Activated naive CD4-positive, alpha-beta T cell treated with anti-CD3 and anti-CD28 coated beads, Interleukin-2, amount 10 ng/mL, durations not matched to agents 7 days and 5 days (primary cell): Measurements from ENCODE around the gene TOX3.

ENCODE experiments used
- CTCF ChIA-PET: fragments of 350-600 bp; sonication (Branson Sonifier 250); formaldehyde crosslinking; loops from one replicate; lab custom pipeline; 2021; ENCODE audit warnings: antibody characterized with exemption; lab: Charles Lee
- DNase-seq: peaks from one replicate; pipeline ENCODE4 v3.0.0-alpha.2; 2020
- H3K27ac Mint-ChIP-seq: one replicate; pipeline ENCODE4 v1.8.0; 2021; ENCODE audit warnings: mild to moderate bottlenecking, moderate library complexity, mixed read lengths
- H3K27me3 Mint-ChIP-seq: one replicate; pipeline ENCODE4 v1.8.0; 2021; ENCODE audit warnings: mild to moderate bottlenecking, mixed read lengths
- H3K36me3 Mint-ChIP-seq: one replicate; pipeline ENCODE4 v1.8.0; 2021; ENCODE audit warnings: mixed read lengths
- H3K4me1 Mint-ChIP-seq: one replicate; pipeline ENCODE4 v1.8.0; 2021; ENCODE audit warnings: mixed read lengths
- H3K4me3 Mint-ChIP-seq: one replicate; pipeline ENCODE4 v1.8.0; 2021; ENCODE audit warnings: mild to moderate bottlenecking, moderate library complexity, mixed read lengths
- H3K9me3 Mint-ChIP-seq: one replicate; pipeline ENCODE4 v1.8.0; 2021; ENCODE audit warnings: mixed read lengths

TOX3 gene

GRCh38 chr16:52535076-52535475 lies 11.9 kb downstream of the TOX3 start:
- Mint-ChIP-seq H3K4me1 (no peaks in the 10 kb centered on the region), H3K9me3 (peaks cover 4% of the 10 kb centered on the region), H3K27me3 (no peaks in the 10 kb centered on the region), H3K36me3 (no peaks in the 10 kb centered on the region), H3K27ac (no peak overlapping the region), H3K4me3 (no peak overlapping the region)
- no peak for DNase-seq
- CTCF ChIA-PET: no interaction called here

GRCh38 chr16:52533296-52533695 lies 13.6 kb downstream of the TOX3 start:
- Mint-ChIP-seq H3K4me1 (no peaks in the 10 kb centered on the region), H3K4me3 (no peak overlapping the region), H3K27ac (no peak overlapping the region), H3K36me3 (no peaks in the 10 kb centered on the region), H3K9me3 (peaks cover 4% of the 10 kb centered on the region), H3K27me3 (no peaks in the 10 kb centered on the region)
- CTCF ChIA-PET: no interaction called here
- no peak for DNase-seq

- DNase-seq: no peak
- CTCF ChIA-PET: no interaction called here
- Mint-ChIP-seq H3K4me3 (no peak overlapping the region), H3K27me3 (no peaks in the 10 kb centered on the region), H3K27ac (no peak overlapping the region), H3K4me1 (no peaks in the 10 kb centered on the region), H3K9me3 (peaks cover 7% of the 10 kb centered on the region), H3K36me3 (no peaks in the 10 kb centered on the region)
Measured at GRCh38 chr16:52532384-52532783, 14.6 kb downstream of the TOX3 start.

GRCh38 chr16:52529226-52529625 lies 17.7 kb downstream of the TOX3 start:
- no peak for DNase-seq
- H3K4me3 Mint-ChIP-seq: no peak overlapping the region
- no peaks in the 10 kb centered on the region for H3K27me3 Mint-ChIP-seq
- H3K9me3 Mint-ChIP-seq: peaks cover 5% of the 10 kb centered on the region
- no peaks in the 10 kb centered on the region for H3K36me3 Mint-ChIP-seq
- CTCF ChIA-PET: no interaction called here
- H3K27ac Mint-ChIP-seq: no peak overlapping the region
- no peaks in the 10 kb centered on the region for H3K4me1 Mint-ChIP-seq

GRCh38 chr16:52528393-52529065 lies 18.4 kb downstream of the TOX3 start:
- no peak overlapping the region for H3K4me3 Mint-ChIP-seq
- no peaks in the 10 kb centered on the region for H3K4me1 Mint-ChIP-seq
- H3K36me3 Mint-ChIP-seq: no peaks in the 10 kb centered on the region
- CTCF ChIA-PET: no interaction called here
- H3K27ac Mint-ChIP-seq: no peak overlapping the region
- H3K27me3 Mint-ChIP-seq: no peaks in the 10 kb centered on the region
- DNase-seq: no peak
- H3K9me3 Mint-ChIP-seq: peaks cover 5% of the 10 kb centered on the region

- Mint-ChIP-seq H3K27ac (no peak overlapping the region), H3K27me3 (no peaks in the 10 kb centered on the region), H3K4me3 (no peak overlapping the region), H3K36me3 (no peaks in the 10 kb centered on the region), H3K4me1 (no peaks in the 10 kb centered on the region), H3K9me3 (peaks cover 5% of the 10 kb centered on the region)
- CTCF ChIA-PET: no interaction called here
- no peak for DNase-seq
Measured at GRCh38 chr16:52526830-52527229, 20.1 kb downstream of the TOX3 start.

- Mint-ChIP-seq H3K4me1 (no peaks in the 10 kb centered on the region), H3K36me3 (no peaks in the 10 kb centered on the region), H3K27ac (no peak overlapping the region), H3K9me3 (peaks cover 5% of the 10 kb centered on the region), H3K4me3 (no peak overlapping the region), H3K27me3 (no peaks in the 10 kb centered on the region)
- CTCF ChIA-PET: no interaction called here
- DNase-seq: no peak
Measured at GRCh38 chr16:52526116-52526828, 20.7 kb downstream of the TOX3 start.

- no peak overlapping the region for H3K27ac Mint-ChIP-seq
- CTCF ChIA-PET: no interaction called here
- DNase-seq: no peak
- H3K36me3 Mint-ChIP-seq: no peaks in the 10 kb centered on the region
- no peaks in the 10 kb centered on the region for H3K27me3 Mint-ChIP-seq
- H3K4me3 Mint-ChIP-seq: no peak overlapping the region
- H3K9me3 Mint-ChIP-seq: peaks cover 2% of the 10 kb centered on the region
- no peaks in the 10 kb centered on the region for H3K4me1 Mint-ChIP-seq
Measured at GRCh38 chr16:52521570-52521969, 25.4 kb downstream of the TOX3 start.

GRCh38 chr16:52518884-52519283 lies 28.1 kb downstream of the TOX3 start:
- Mint-ChIP-seq H3K9me3 (peaks cover 2% of the 10 kb centered on the region), H3K4me3 (no peak overlapping the region), H3K36me3 (no peaks in the 10 kb centered on the region), H3K27me3 (no peaks in the 10 kb centered on the region), H3K27ac (no peak overlapping the region), H3K4me1 (no peaks in the 10 kb centered on the region)
- CTCF ChIA-PET: no interaction called here
- no peak for DNase-seq

- H3K27me3 Mint-ChIP-seq: no peaks in the 10 kb centered on the region
- CTCF ChIA-PET: no interaction called here
- no peak overlapping the region for H3K27ac Mint-ChIP-seq
- peaks cover 2% of the 10 kb centered on the region for H3K9me3 Mint-ChIP-seq
- DNase-seq: no peak
- H3K36me3 Mint-ChIP-seq: no peaks in the 10 kb centered on the region
- H3K4me1 Mint-ChIP-seq: no peaks in the 10 kb centered on the region
- H3K4me3 Mint-ChIP-seq: no peak overlapping the region
Measured at GRCh38 chr16:52515068-52515671, 31.8 kb downstream of the TOX3 start.

- no peaks in the 10 kb centered on the region for H3K9me3 Mint-ChIP-seq
- DNase-seq: no peak
- no peak overlapping the region for H3K27ac Mint-ChIP-seq
- H3K36me3 Mint-ChIP-seq: no peaks in the 10 kb centered on the region
- CTCF ChIA-PET: no interaction called here
- H3K27me3 Mint-ChIP-seq: no peaks in the 10 kb centered on the region
- no peaks in the 10 kb centered on the region for H3K4me1 Mint-ChIP-seq
- no peak overlapping the region for H3K4me3 Mint-ChIP-seq
Measured at GRCh38 chr16:52512297-52512987, 34.5 kb downstream of the TOX3 start.

GRCh38 chr16:52501746-52502145 lies 45.2 kb downstream of the TOX3 start:
- H3K9me3 Mint-ChIP-seq: no peaks in the 10 kb centered on the region
- CTCF ChIA-PET: no interaction called here

GRCh38 chr16:52500963-52501362 lies 46.0 kb downstream of the TOX3 start:
- no peaks in the 10 kb centered on the region for H3K9me3 Mint-ChIP-seq
- H3K27me3 Mint-ChIP-seq: no peaks in the 10 kb centered on the region
- H3K27ac Mint-ChIP-seq: no peak overlapping the region
- H3K4me3 Mint-ChIP-seq: no peak overlapping the region
- no peaks in the 10 kb centered on the region for H3K4me1 Mint-ChIP-seq
- DNase-seq: no peak
- no peaks in the 10 kb centered on the region for H3K36me3 Mint-ChIP-seq
- CTCF ChIA-PET: no interaction called here

More at GRCh38 chr16:52501746-52502145, 45.2 kb downstream of the TOX3 start:
- no peak for DNase-seq
- H3K27ac Mint-ChIP-seq: no peak overlapping the region
- H3K36me3 Mint-ChIP-seq: no peaks in the 10 kb centered on the region
- H3K4me3 Mint-ChIP-seq: no peak overlapping the region
- no peaks in the 10 kb centered on the region for H3K27me3 Mint-ChIP-seq
- no peaks in the 10 kb centered on the region for H3K4me1 Mint-ChIP-seq

- no peak for DNase-seq
- no peaks in the 10 kb centered on the region for H3K9me3 Mint-ChIP-seq
- H3K4me1 Mint-ChIP-seq: no peaks in the 10 kb centered on the region
- no peak overlapping the region for H3K27ac Mint-ChIP-seq
- H3K27me3 Mint-ChIP-seq: no peaks in the 10 kb centered on the region
- CTCF ChIA-PET: no interaction called here
- no peaks in the 10 kb centered on the region for H3K36me3 Mint-ChIP-seq
- no peak overlapping the region for H3K4me3 Mint-ChIP-seq
Measured at GRCh38 chr16:52499060-52499440, 47.9 kb downstream of the TOX3 start.
